Sigmoid colon (tissue), 4 donors: ENCODE results near the gene ACTG1.

Source experiments
- CTCF ChIP-seq, 4 experiments: fragments of 450-650 bp in 3 of 4; fragments of 200-600 bp in 1 of 4; IDR thresholded peaks; one replicate each; pipeline ENCODE4 v1.5.1; 2016 to 2019; ENCODE audit warnings: antibody characterized with exemption in 4 of 4, mild to moderate bottlenecking in 3 of 4, moderate library complexity in 2 of 4
- EP300 ChIP-seq, 4 donors: sonication (generic); formaldehyde crosslinking; IDR thresholded peaks; one replicate each; pipeline ENCODE4 v1.6.1; 2017; ENCODE audit warnings: antibody characterized with exemption in 4 of 4
- POLR2A ChIP-seq, 2 donors: fragments of 450-650 bp; IDR thresholded peaks; one replicate each; pipeline ENCODE4 v1.6.1; 2016; ENCODE audit warnings: antibody characterized with exemption in 2 of 2, mild to moderate bottlenecking in 2 of 2, moderate library complexity in 2 of 2
- POLR2AphosphoS5 ChIP-seq, 4 donors: sonication (generic); formaldehyde crosslinking; IDR thresholded peaks; one replicate each; pipeline ENCODE4 v1.6.1; 2017; ENCODE audit warnings: antibody characterized with exemption in 4 of 4

- TF ChIP-seq CTCF (IDR thresholded peaks at IDR 0.05) (no peak), POLR2AphosphoS5 (IDR thresholded peaks at IDR 0.05) (no peak), POLR2A (IDR thresholded peaks at IDR 0.05) (no peak), EP300 (IDR thresholded peaks at IDR 0.05) (no peak)
Measured at GRCh38 chr17:81487089-81487486, 25.5 kb downstream of the ACTG1 start.
